ENCODE measurements around the gene NELL1. TPM values are rescaled to one million over a fixed set of nuclear protein-coding genes. Genes with fewer than 3 reads are reported as not detected.
A peak's percentile ranks its signal among the peaks of the same experiment; 100 is the strongest.

Gene NELL1
- total RNA-seq, 2 donors from 2014 or later: 0.09 to 0.11 TPM

DNA sequence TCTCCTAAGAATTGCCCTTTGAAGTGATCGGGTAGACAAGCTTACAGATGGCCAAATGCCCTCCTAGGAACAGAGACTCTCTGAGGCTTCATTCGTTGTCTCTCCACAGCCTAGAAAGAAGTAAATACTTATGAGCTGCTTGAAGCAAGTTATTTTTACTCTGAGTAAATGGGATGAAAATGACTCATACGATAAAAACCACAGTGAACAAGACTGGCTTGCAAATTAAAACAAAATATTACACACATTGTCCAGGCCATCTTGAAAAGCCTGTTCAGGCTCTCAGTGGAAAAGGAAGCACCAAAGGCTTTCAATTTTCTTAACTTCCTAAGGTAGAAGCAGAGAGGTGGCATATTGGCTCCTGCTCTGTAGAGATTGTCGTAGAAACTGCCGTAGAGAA is 294.2 kb downstream of the NELL1 start:
- Histone ChIP-seq H3K4me1 (ENCODE audit: control insufficient read depth, insufficient read depth, low read length) (no peaks in the 10 kb centered on the region), H3K27me3 (ENCODE audit: control insufficient read depth, insufficient read depth, low read length, poor library complexity, severe bottlenecking) (peaks cover 31% of the 10 kb centered on the region), H3K36me3 (ENCODE audit: control insufficient read depth, insufficient read depth, low read length) (no peaks in the 10 kb centered on the region), H3K9ac (ENCODE audit: extremely low read depth, low read length, poor library complexity, severe bottlenecking) (no peak overlapping the region), H3K4me3 (ENCODE audit: low read length) (no peak overlapping the region), H3K9me3 (ENCODE audit: control insufficient read depth, low read length) (no peaks in the 10 kb centered on the region), H3K27ac (ENCODE audit: low read depth, low read length) (no peak overlapping the region)
- DNase-seq: no peak
- peaks cover 10% of the 10 kb centered on the region for H3K4me1 Mint-ChIP-seq
- TF ChIP-seq, protein P1, sequence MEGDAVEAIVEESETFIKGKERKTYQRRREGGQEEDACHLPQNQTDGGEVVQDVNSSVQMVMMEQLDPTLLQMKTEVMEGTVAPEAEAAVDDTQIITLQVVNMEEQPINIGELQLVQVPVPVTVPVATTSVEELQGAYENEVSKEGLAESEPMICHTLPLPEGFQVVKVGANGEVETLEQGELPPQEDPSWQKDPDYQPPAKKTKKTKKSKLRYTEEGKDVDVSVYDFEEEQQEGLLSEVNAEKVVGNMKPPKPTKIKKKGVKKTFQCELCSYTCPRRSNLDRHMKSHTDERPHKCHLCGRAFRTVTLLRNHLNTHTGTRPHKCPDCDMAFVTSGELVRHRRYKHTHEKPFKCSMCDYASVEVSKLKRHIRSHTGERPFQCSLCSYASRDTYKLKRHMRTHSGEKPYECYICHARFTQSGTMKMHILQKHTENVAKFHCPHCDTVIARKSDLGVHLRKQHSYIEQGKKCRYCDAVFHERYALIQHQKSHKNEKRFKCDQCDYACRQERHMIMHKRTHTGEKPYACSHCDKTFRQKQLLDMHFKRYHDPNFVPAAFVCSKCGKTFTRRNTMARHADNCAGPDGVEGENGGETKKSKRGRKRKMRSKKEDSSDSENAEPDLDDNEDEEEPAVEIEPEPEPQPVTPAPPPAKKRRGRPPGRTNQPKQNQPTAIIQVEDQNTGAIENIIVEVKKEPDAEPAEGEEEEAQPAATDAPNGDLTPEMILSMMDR (conservative IDR thresholded peaks at IDR 0.05): no peak
- H3K27me3 Mint-ChIP-seq (ENCODE audit: insufficient read depth): peaks cover 26% of the 10 kb centered on the region
- H3K36me3 Mint-ChIP-seq (ENCODE audit: low read depth): no peaks in the 10 kb centered on the region
- H3K4me3 Mint-ChIP-seq: no peak overlapping the region
- no peak overlapping the region for H3K27ac Mint-ChIP-seq
- no peaks in the 10 kb centered on the region for H3K9me3 Mint-ChIP-seq
- WGBS, 2 experiments (ENCODE audit: insufficient coverage in 1 of 2, insufficient read length in 1 of 2): 90 to 94% methylated on average over 3 to 5 of the region's 5 CpGs

DNA sequence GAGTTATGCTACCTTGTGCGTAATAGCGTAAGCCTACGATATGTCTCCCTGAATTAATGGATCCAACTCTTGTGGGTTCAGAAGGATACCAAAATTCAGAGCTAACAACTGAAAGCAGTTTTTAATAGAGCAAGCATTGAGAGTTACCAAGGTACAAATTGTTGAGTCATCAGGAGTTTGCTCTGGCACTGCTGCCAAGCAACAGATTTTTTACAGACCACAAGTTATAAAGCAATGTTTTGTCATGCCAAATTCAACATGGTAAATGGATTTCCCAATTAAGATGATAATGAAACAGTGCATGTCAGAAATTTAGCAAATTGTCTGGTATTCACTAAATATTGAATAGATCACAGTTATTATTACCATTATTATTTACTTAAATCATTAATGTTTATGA is 295.6 kb downstream of the NELL1 start:
- H3K27ac Mint-ChIP-seq: no peak overlapping the region
- no peak overlapping the region for H3K4me3 ChIP-seq (ENCODE audit: low read length)
- H3K36me3 ChIP-seq (ENCODE audit: control insufficient read depth, insufficient read depth, low read length): no peaks in the 10 kb centered on the region
- TF ChIP-seq, protein P1 (conservative IDR thresholded peaks at IDR 0.05): no peak
- no peak overlapping the region for H3K4me3 Mint-ChIP-seq
- no peak for DNase-seq
- no peaks in the 10 kb centered on the region for H3K9me3 ChIP-seq (ENCODE audit: control insufficient read depth, low read length)
- H3K9ac ChIP-seq (ENCODE audit: extremely low read depth, low read length, poor library complexity, severe bottlenecking): no peak overlapping the region
- H3K27ac ChIP-seq (ENCODE audit: low read depth, low read length): no peak overlapping the region
- H3K4me1 Mint-ChIP-seq: peaks cover 10% of the 10 kb centered on the region
- peaks cover 43% of the 10 kb centered on the region for H3K27me3 ChIP-seq (ENCODE audit: control insufficient read depth, insufficient read depth, low read length, poor library complexity, severe bottlenecking)
- H3K27me3 Mint-ChIP-seq (ENCODE audit: insufficient read depth): peaks cover 33% of the 10 kb centered on the region
- H3K4me1 ChIP-seq (ENCODE audit: control insufficient read depth, insufficient read depth, low read length): no peaks in the 10 kb centered on the region
- H3K36me3 Mint-ChIP-seq (ENCODE audit: low read depth): no peaks in the 10 kb centered on the region
- WGBS, 2 experiments (ENCODE audit: insufficient coverage in 1 of 2, insufficient read length in 1 of 2): 92 to 100% methylated on average over 3 of the region's 3 CpGs
- no peaks in the 10 kb centered on the region for H3K9me3 Mint-ChIP-seq

DNA sequence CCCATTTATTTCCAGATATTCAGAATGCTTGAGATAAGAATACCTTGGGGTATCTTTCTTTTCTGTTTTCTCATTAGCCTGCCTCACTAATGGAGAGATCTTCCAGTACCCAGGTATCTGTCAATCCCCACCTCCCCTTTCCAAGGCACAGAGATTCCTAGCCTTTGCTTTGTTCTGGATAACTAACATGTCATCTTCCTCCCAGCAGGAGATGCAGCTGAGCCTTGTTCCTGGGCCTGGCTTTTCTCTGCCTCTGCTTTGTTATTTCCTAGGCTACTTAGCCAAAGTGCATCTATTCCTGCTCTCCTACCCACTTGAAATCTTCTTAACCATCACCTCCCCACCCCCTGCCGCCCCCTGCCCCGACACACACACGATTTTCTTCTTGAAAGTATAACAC is 297.1 kb downstream of the NELL1 start:
- Mint-ChIP-seq H3K4me1 (peaks cover 16% of the 10 kb centered on the region), H3K27ac (no peak overlapping the region), H3K9me3 (no peaks in the 10 kb centered on the region), H3K27me3 (ENCODE audit: insufficient read depth) (peaks cover 34% of the 10 kb centered on the region), H3K4me3 (no peak overlapping the region), H3K36me3 (ENCODE audit: low read depth) (no peaks in the 10 kb centered on the region)
- Histone ChIP-seq H3K36me3 (ENCODE audit: control insufficient read depth, insufficient read depth, low read length) (no peaks in the 10 kb centered on the region), H3K4me1 (ENCODE audit: control insufficient read depth, insufficient read depth, low read length) (no peaks in the 10 kb centered on the region), H3K27ac (ENCODE audit: low read depth, low read length) (no peak overlapping the region), H3K9ac (ENCODE audit: extremely low read depth, low read length, poor library complexity, severe bottlenecking) (no peak overlapping the region), H3K4me3 (ENCODE audit: low read length) (no peak overlapping the region), H3K9me3 (ENCODE audit: control insufficient read depth, low read length) (no peaks in the 10 kb centered on the region), H3K27me3 (ENCODE audit: control insufficient read depth, insufficient read depth, low read length, poor library complexity, severe bottlenecking) (peaks cover 52% of the 10 kb centered on the region)
- DNase-seq: peak; percentile 86
- WGBS, 2 experiments (ENCODE audit: insufficient coverage in 1 of 2, insufficient read length in 1 of 2): 20% methylated on average over 3 of the region's 3 CpGs; no CpG with 5 or more reads in 1 of the 2 experiments
- TF ChIP-seq, protein P1 (conservative IDR thresholded peaks at IDR 0.05): peak; percentile 48
